HS-5 (cell line): ENCODE measurements around the gene PWWP2B.

Source experiments
- DNase-seq: peaks from one replicate; pipeline ENCODE4 v3.0.0-alpha.2; 2012; ENCODE audit warnings: low read depth

Gene PWWP2B

DNA sequence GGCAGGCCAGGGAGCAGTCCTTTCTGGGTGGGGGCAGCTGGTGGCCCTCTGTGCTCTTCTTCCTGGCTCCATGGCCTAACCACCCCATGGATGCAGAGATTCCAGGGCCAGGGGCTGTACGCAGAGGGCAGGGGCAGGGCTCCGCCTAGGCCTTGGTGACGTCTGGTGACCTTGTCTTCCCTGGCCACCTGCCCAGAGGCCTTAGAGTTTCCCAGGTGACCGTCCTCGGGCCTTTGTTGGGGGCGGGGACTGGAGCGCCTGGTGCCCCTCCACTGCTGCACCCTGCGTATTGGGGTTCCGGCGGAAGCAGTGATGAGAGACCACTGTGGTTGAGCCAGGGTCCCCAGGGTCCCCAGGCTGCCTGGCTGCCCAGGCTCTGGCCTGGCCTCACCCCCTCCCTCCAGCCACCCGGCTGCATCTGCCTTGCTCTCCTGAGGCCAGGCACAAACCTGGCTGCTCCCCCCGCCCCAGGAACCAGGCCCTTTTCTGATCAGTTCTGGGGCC is 10.3 kb downstream of the PWWP2B start:
- no peak for DNase-seq

DNA sequence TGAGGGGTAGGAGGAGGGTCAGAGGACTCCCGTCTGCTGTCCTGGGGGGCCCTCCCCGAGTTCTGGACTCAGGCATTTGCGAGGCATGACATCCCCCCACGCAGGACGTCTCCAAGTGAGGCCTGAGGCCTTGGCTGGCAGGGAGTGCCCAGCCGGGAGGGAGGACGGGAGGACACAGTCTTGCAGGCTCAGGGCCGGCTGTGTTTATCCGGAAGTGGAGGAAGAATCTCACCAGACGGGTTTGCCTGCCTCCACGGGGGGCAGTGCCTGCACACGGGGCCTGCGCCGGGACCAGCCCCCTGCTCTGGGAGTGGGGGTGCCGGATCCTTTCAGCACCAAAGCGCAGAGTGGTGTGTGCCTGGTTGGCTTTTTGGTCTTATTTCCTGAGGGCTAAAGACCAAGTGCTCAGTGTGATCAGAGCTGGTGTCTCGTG is 10.9 kb downstream of the PWWP2B start:
- no peak for DNase-seq

DNA sequence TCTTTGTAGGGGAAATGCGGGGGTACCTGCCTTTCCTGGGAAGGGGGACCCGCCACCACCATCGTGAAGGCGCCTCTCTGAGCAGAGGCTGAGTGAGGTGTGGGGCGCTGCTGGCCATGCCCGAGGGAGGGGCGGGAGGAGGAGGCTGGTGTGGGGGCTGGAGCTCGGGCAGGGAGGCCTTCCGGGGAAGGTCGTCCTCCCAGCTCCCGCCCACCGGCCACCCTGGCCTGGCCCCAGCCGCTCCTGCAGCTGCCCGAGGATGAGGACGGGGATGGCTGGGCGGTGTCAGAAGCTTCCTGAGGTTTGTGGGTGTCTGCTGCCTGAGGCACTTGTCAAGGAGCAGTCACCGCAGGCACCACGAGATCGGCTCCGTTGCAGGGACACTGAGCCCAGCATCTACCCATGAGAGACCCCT is 11.4 kb downstream of the PWWP2B start:
- no peak for DNase-seq

GRCh38 chr10:132408823-132409666 is 12.0 kb downstream of the PWWP2B start:
- no peak for DNase-seq

GRCh38 chr10:132409667-132410028 is 12.6 kb downstream of the PWWP2B start:
- DNase-seq = no peak

DNA sequence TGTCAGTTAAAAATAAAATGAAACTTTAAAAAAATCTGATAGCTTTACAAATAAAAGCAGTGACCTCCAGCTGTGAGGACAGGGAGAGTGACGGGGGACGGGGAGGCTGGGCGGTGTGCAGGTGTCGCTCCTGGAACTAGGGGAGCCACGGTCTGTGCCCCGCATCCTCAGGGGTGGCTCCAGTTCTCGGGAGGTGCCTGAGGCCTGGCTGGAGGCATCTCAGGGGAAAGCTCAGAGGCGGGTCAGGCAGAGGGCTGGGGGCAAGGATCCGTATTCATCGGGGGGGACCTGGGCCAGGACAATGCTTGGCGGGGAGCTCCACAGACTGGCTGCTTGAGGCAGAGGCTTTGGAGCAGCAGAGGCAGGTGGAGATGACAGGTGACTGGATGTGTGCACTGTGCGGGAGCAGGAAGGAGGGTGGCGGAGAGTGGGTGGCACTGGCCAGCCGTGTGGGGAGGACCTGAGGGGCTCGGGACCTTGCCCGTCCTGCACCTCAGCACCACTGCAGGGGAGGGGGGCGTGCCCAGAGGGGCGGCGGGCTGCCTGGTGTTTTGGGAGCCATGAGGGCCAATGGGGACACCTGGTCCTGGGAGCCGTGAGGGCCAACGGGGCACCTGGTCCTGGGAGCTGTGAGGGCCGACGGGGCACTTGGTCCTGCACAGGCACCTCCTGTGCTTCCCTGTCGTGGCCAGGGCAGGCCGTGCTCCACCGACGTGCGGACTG is 13.2 kb downstream of the PWWP2B start:
- DNase-seq = no peak

DNA sequence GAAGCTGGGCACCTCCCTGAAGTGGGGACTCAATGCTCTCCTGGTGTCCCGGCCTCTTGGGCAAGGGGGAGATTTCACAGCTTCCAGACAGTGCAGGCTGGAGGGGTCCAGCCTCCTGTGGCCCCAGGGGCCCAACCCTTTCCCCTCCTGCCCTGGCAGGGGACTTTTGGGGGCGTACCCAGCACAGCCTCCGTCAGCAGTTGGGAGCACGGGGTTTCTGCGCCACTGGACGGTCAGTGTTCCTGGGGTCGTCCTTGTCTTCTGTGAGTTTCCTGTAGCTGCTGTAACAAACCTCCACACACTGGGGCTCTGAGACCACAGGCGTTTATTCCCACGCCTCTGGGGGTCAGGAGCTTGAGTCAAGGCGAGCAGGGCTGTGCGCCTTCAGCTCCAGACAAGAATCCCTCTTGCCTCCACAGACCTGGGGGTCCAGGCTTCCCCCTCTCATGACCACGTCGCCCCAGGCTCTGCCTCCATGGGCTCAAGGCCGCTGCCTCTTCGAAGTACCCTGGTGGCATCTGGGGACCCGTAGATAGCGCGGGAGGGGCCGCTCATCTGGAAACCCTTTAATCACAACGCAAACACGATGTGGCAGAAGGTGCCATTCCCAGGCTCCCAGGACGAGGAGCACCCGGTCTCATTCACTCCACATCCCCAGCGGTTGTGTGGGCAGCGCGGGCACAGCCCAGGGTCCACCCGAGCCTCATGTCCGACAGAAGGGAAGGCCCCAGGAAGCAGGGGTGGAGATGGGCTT is 14.0 kb downstream of the PWWP2B start:
- DNase-seq = no peak

DNA sequence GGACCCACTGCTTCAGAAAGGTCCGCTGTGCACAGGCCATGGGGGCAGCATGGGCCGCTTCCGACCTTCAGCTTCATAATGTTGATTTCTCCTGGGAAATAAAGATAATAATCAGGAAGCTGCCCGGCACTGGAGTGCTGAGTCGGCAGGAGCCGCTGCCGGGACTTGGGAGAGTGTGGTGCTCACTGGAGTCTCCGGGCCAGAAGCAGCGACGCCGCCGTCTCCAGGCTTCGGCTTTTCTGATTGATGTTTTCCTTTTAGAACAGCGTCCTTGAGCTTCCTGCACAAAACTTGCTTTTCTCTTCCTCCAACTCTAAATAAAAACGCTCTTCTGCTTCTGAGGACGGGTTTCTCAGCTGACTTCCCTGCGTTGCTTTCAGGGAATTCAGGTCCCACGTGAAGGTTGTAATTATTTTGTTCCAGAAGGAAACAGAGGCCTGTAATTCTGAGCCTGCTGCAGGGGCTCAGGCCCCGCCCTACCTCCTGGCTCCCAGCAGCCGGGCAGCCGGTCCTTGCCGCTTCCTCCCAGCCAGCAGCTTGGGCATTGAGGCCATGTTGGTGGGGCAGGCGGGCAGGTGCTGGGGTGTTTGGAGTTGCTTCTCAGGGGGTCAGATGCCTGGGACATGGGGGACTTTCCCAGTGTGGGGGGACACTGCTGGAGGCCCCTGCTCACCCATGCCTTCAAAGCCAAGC is 14.7 kb downstream of the PWWP2B start:
- DNase-seq = no peak

DNA sequence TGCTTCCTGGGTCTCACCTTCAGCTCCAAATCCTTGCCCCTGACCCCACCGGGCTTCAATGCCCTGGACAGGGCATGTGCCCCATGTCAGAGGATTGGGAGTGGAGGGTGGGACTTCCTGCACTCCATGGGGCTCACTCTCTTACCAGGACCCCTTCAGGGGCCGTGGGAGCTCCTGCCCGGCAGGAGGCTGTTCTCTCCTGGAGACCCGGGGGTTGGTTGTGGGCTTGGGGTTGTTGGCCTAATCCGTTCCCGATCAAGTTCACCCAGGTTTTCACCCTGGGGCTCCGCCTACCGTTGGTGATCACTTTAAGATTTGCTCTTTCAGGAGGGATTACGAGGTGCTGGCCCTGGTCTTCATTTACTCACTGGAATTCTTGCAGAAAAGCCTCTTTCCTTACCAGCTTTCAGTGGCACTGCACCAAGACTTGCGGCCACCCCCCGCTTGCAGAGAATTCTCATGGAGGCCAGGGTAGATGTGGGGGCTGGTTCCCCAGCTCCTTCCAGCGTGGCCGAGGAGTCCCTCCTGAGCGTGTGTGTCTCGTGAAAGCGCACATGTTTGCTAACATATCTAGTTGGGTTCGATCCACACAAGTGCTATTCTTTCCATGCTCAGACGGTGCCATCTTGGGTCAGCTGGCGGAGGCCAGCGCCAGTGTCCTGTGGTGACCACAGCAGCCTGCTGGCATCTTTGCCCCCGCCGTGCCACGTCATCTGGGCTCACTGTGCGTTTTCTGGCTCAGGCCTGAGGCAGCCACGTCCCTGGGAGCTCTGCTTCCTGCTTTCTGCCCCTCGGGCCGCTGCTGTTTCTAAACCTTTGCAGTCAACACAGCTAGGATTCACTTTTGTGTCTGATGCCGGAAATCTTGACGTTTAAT is 15.6 kb downstream of the PWWP2B start:
- no peak for DNase-seq

GRCh38 chr10:132413226-132414205 is 16.5 kb downstream of the PWWP2B start:
- DNase-seq = no peak

DNA sequence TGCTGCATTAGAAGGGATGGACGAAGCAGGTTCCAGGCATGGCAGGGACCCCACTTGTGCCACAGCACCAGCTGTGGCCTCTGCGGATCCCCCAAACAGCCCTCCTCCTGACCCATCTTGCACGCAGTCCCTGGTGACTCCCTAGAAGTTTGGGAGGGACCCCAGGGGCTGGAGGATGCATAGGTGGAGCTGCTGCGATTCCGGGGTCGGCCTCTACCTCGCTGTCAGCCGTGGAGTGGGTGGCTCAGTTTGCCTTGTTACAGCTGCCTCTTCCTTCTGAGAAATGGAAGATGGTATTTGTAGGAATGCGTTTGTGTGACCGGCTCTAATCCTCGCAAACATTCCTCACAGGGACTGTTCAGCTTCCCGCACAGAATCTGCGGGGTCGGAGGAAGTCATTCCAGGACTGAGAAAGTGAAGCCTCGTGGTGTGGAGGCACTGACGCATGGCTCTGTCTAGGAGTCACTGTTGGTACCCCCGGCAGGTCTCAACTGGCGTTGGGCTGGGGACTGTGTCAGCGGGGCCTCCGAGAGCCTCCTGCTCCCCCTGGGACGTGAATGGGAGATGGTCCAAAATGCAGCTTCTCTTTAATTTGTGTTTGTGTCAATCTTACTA is 17.5 kb downstream of the PWWP2B start:
- no peak for DNase-seq

GRCh38 chr10:132415255-132415654 is 18.3 kb downstream of the PWWP2B start:
- DNase-seq = no peak

- no peak for DNase-seq
Measured at GRCh38 chr10:132415956-132416355, 19.0 kb downstream of the PWWP2B start.

DNA sequence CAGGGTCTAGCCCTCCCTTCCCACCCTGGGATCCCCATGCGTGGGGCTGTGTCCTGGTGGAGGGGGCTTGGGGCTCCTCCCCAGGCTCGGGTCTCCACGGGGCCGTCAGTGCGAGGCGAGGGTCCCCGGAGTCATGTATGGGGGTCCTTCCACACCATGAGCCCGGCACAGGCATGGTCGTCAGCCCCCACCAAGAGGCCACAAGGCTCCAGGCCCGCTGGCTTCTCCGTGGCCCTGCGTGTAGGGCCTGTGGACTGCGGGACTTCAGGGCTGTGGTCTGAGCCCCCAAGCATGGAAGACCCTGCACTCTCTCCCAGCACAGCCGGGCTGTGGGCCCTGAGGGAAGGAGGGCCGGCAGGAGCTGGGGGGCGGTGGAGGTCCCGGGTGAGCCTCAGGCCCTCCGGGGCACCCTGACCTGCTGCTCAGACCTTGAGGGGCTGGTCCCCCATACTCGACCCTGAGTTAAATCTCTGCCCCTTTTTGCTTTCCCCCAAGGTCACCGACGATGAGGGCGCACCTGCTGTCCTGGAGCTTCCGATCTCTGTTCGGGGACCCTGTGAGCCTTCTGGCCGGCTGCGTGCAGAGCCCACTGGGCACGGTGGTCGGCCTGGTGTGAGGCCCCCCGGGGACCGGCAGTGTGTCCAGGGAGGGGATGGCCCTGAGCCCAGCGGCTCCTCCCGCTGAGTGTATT is 19.7 kb downstream of the PWWP2B start:
- no peak for DNase-seq

GRCh38 chr10:132417257-132417910 is 20.4 kb downstream of the PWWP2B start:
- DNase-seq = no peak

- no peak for DNase-seq
Measured at GRCh38 chr10:132417957-132418441, 21.0 kb downstream of the PWWP2B start.

GRCh38 chr10:132418527-132419416 is 21.8 kb downstream of the PWWP2B start:
- no peak for DNase-seq
